ENCODE measurements around the gene TBL1X. TPM values are rescaled to one million over a fixed set of nuclear protein-coding genes. Genes with fewer than 3 reads are reported as not detected.

TBL1X gene
- total RNA-seq, 1 donor from 2014 or later, result 15.4 TPM

- H3K9me3 ChIP-seq, result no peaks in the 10 kb centered on the region
- no peak overlapping the region for H3K27ac ChIP-seq
- H3K36me3 ChIP-seq, result no peaks in the 10 kb centered on the region
- no peaks in the 10 kb centered on the region for H3K4me1 ChIP-seq
- TF ChIP-seq CTCF (IDR thresholded peaks at IDR 0.05), result no peak
- no peak overlapping the region for H3K4me3 ChIP-seq
- no peak for DNase-seq (ENCODE audit: low spot score in 2 of 2)
- intact Hi-C loops (cut with DNase I), result no loop called here
- no peaks in the 10 kb centered on the region for H3K27me3 ChIP-seq
Measured at GRCh38 chrX:9516635-9517034, 51.8 kb downstream of the TBL1X start.

GRCh38 chrX:9518051-9518450, 53.2 kb downstream of the TBL1X start:
- Histone ChIP-seq H3K36me3 (no peaks in the 10 kb centered on the region), H3K4me3 (no peak overlapping the region), H3K4me1 (no peaks in the 10 kb centered on the region), H3K9me3 (no peaks in the 10 kb centered on the region), H3K27me3 (no peaks in the 10 kb centered on the region), H3K27ac (no peak overlapping the region)
- intact Hi-C loops (cut with DNase I), result no loop called here
- TF ChIP-seq CTCF (IDR thresholded peaks at IDR 0.05), result no peak
- DNase-seq (ENCODE audit: low spot score in 2 of 2), result no peak

GRCh38 chrX:9518889-9519288, 54.0 kb downstream of the TBL1X start:
- no peaks in the 10 kb centered on the region for H3K4me1 ChIP-seq
- no peaks in the 10 kb centered on the region for H3K36me3 ChIP-seq
- no peaks in the 10 kb centered on the region for H3K27me3 ChIP-seq
- intact Hi-C loops (cut with DNase I), result no loop called here
- no peak for TF ChIP-seq CTCF (IDR thresholded peaks at IDR 0.05)
- no peaks in the 10 kb centered on the region for H3K9me3 ChIP-seq
- DNase-seq (ENCODE audit: low spot score in 2 of 2), result no peak
- H3K4me3 ChIP-seq, result no peak overlapping the region
- no peak overlapping the region for H3K27ac ChIP-seq

GRCh38 chrX:9519546-9520216, 54.8 kb downstream of the TBL1X start:
- intact Hi-C loops (cut with DNase I), result no loop called here
- no peak overlapping the region for H3K4me3 ChIP-seq
- DNase-seq (ENCODE audit: low spot score in 2 of 2), result no peak
- no peaks in the 10 kb centered on the region for H3K27me3 ChIP-seq
- no peaks in the 10 kb centered on the region for H3K4me1 ChIP-seq
- no peak for TF ChIP-seq CTCF (IDR thresholded peaks at IDR 0.05)
- H3K27ac ChIP-seq, result no peak overlapping the region
- H3K9me3 ChIP-seq, result no peaks in the 10 kb centered on the region
- H3K36me3 ChIP-seq, result no peaks in the 10 kb centered on the region

GRCh38 chrX:9520217-9520590, 55.3 kb downstream of the TBL1X start:
- Histone ChIP-seq H3K4me1 (no peaks in the 10 kb centered on the region), H3K36me3 (no peaks in the 10 kb centered on the region), H3K4me3 (no peak overlapping the region), H3K27ac (no peak overlapping the region), H3K27me3 (no peaks in the 10 kb centered on the region), H3K9me3 (no peaks in the 10 kb centered on the region)
- no peak for DNase-seq (ENCODE audit: low spot score in 2 of 2)
- intact Hi-C loops (cut with DNase I), result no loop called here
- no peak for TF ChIP-seq CTCF (IDR thresholded peaks at IDR 0.05)
